Activated CD4-positive, alpha-beta T cell treated with anti-CD3 and anti-CD28 coated beads for 4 hours (primary cell): ENCODE measurements around the gene ZDHHC17.
A peak's percentile ranks its signal among the peaks of the same experiment; 100 is the strongest.
"Not testable (repeated sequence)": the region's sequence is repeated elsewhere in the genome, so short reads cannot be mapped to it uniquely, and the experiment has no call there.

ENCODE experiments used
- DNase-seq, 2 donors: peaks; one replicate each; pipeline ENCODE4 v3.0.0-alpha.2; 2020

ZDHHC17 gene

GRCh38 chr12:76763746-76764675, at the start of gene ZDHHC17:
TSS of gene ZDHHC17 (plus strand) at chr12:76764115. CDS start at chr12:76764237, 122 bp downstream.
- peak; percentile 90 to 92 for DNase-seq

- no peak for DNase-seq
These were observed 49.5 kb upstream of the ZDHHC17 start for GRCh38 chr12:76714415-76714814.

GRCh38 chr12:76714861-76715260, 49.1 kb upstream of the ZDHHC17 start:
- no peak for DNase-seq

- DNase-seq: no peak
These were observed 48.6 kb upstream of the ZDHHC17 start for GRCh38 chr12:76715332-76715731.

- no peak for DNase-seq
These were observed 46.6 kb upstream of the ZDHHC17 start for GRCh38 chr12:76717314-76717713.

GRCh38 chr12:76719171-76720041, 44.5 kb upstream of the ZDHHC17 start:
- DNase-seq: no peak

- DNase-seq: no peak
These were observed 43.8 kb upstream of the ZDHHC17 start for GRCh38 chr12:76720068-76720467.

- DNase-seq: no peak
These were observed 37.3 kb upstream of the ZDHHC17 start for GRCh38 chr12:76726626-76727025.

GRCh38 chr12:76732188-76732587, 31.7 kb upstream of the ZDHHC17 start:
- DNase-seq: not testable (repeated sequence)

GRCh38 chr12:76737689-76738088, 26.2 kb upstream of the ZDHHC17 start:
- not testable (repeated sequence) for DNase-seq

GRCh38 chr12:76738824-76739579, 24.9 kb upstream of the ZDHHC17 start:
- DNase-seq: no peak

- no peak for DNase-seq
These were observed 24.0 kb upstream of the ZDHHC17 start for GRCh38 chr12:76739896-76740295.

GRCh38 chr12:76740501-76740900, 23.4 kb upstream of the ZDHHC17 start:
- no peak for DNase-seq

GRCh38 chr12:76745343-76745742, 18.6 kb upstream of the ZDHHC17 start:
- DNase-seq: no peak

- no peak for DNase-seq
These were observed 17.4 kb upstream of the ZDHHC17 start for GRCh38 chr12:76746516-76746915.

GRCh38 chr12:76747245-76747644, 16.7 kb upstream of the ZDHHC17 start:
- DNase-seq: no peak

- no peak for DNase-seq
These were observed 8.0 kb upstream of the ZDHHC17 start for GRCh38 chr12:76755829-76756379.

GRCh38 chr12:76757694-76758093, 6.2 kb upstream of the ZDHHC17 start:
- DNase-seq: no peak

GRCh38 chr12:76762601-76762980, 1.3 kb upstream of the ZDHHC17 start:
- no peak for DNase-seq

- DNase-seq: no peak
These were observed 941 bp downstream of the ZDHHC17 start for GRCh38 chr12:76764856-76765255.

GRCh38 chr12:76765598-76765997, 1.7 kb downstream of the ZDHHC17 start:
- no peak for DNase-seq

GRCh38 chr12:76766161-76766560, 2.2 kb downstream of the ZDHHC17 start:
- no peak for DNase-seq

GRCh38 chr12:76768576-76768975, 4.7 kb downstream of the ZDHHC17 start:
- DNase-seq: no peak
